HG02642 (cell line): Measurements from ENCODE around the gene SCN8A.

Experiments used
- ATAC-seq: cut with Tn5 transposase; IDR thresholded peaks from one replicate; pipeline ENCODE4 v1.9.1; 2021; ENCODE audit warnings: mild to moderate bottlenecking; ENCODE audit not compliant: unreplicated experiment, poor library complexity

SCN8A gene

GRCh38 chr12:51663390-51663789, 72.4 kb downstream of the SCN8A start:
- no peak for ATAC-seq

- ATAC-seq = no peak
Measured at GRCh38 chr12:51666696-51667095, 75.7 kb downstream of the SCN8A start.

GRCh38 chr12:51667269-51667668, 76.2 kb downstream of the SCN8A start:
- ATAC-seq = no peak

- no peak for ATAC-seq
Measured at GRCh38 chr12:51669271-51669670, 78.2 kb downstream of the SCN8A start.

- ATAC-seq = no peak
Measured at GRCh38 chr12:51669996-51670395, 79.0 kb downstream of the SCN8A start.

- ATAC-seq = no peak
Measured at GRCh38 chr12:51672334-51672733, 81.3 kb downstream of the SCN8A start.

GRCh38 chr12:51675071-51675803, 84.2 kb downstream of the SCN8A start:
- ATAC-seq = no peak

GRCh38 chr12:51676875-51677274, 85.8 kb downstream of the SCN8A start:
- no peak for ATAC-seq

- ATAC-seq = no peak
Measured at GRCh38 chr12:51677284-51677968, 86.4 kb downstream of the SCN8A start.

- ATAC-seq = no peak
Measured at GRCh38 chr12:51678086-51678724, 87.2 kb downstream of the SCN8A start.

GRCh38 chr12:51682981-51683380, 91.9 kb downstream of the SCN8A start:
- ATAC-seq = no peak

- ATAC-seq = no peak
Measured at GRCh38 chr12:51683763-51684357, 92.8 kb downstream of the SCN8A start.

GRCh38 chr12:51686727-51687126, 95.7 kb downstream of the SCN8A start:
- no peak for ATAC-seq

- no peak for ATAC-seq
Measured at GRCh38 chr12:51687177-51687576, 96.1 kb downstream of the SCN8A start.

GRCh38 chr12:51687614-51688013, 96.6 kb downstream of the SCN8A start:
- no peak for ATAC-seq

GRCh38 chr12:51689983-51690382, 99.0 kb downstream of the SCN8A start:
- ATAC-seq = no peak

- no peak for ATAC-seq
Measured at GRCh38 chr12:51692016-51692415, 101.0 kb downstream of the SCN8A start.

- no peak for ATAC-seq
Measured at GRCh38 chr12:51693569-51693968, 102.5 kb downstream of the SCN8A start.

- ATAC-seq = no peak
Measured at GRCh38 chr12:51694146-51694545, 103.1 kb downstream of the SCN8A start.

- ATAC-seq = no peak
Measured at GRCh38 chr12:51695241-51696010, 104.4 kb downstream of the SCN8A start.
